SU-DHL-6 (cell line): Measurements from ENCODE around the gene MMP20.

Experiments used
- H2AFZ ChIP-seq: fragments of 200-600 bp; sonication (generic); 2 replicates; pipeline ENCODE4 v1.6.1; 2014; ENCODE audit warnings: low read depth, mild to moderate bottlenecking, moderate library complexity, mixed read lengths, antibody characterized with exemption, low read length; ENCODE audit not compliant: severe bottlenecking
- H3F3A ChIP-seq: fragments of 200-600 bp; shearing (Covaris generic); 2 replicates; pipeline ENCODE4 v1.6.0; 2016; ENCODE audit warnings: antibody characterized with exemption, mild to moderate bottlenecking; ENCODE audit not compliant: insufficient read depth
- H3K27ac ChIP-seq: fragments of 200-600 bp; sonication (generic); 2 replicates; pipeline ENCODE4 v1.5.1; 2016; ENCODE audit warnings: low read depth, mild to moderate bottlenecking, low read length, moderate library complexity, mixed read lengths
- H3K27me3 ChIP-seq: fragments of 200-600 bp; sonication (generic), shearing (Covaris generic); 2 replicates; pipeline ENCODE4 v1.6.0; 2014; ENCODE audit warnings: mild to moderate bottlenecking, low read length
- H3K36me3 ChIP-seq: fragments of 200-600 bp; sonication (generic); 2 replicates; pipeline ENCODE4 v1.6.1; 2014; ENCODE audit warnings: mild to moderate bottlenecking, low read length, mixed read lengths
- H3K4me2 ChIP-seq: fragments of 300-600, 200-600 bp; shearing (Covaris generic), sonication (generic); 2 replicates; pipeline ENCODE4 v1.6.0; 2014; ENCODE audit warnings: low read length, low read depth, mild to moderate bottlenecking; ENCODE audit not compliant: poor library complexity, severe bottlenecking
- H3K4me3 ChIP-seq: fragments of 200-600 bp; sonication (generic); 2 replicates; pipeline ENCODE4 v1.5.1; 2014; ENCODE audit warnings: antibody characterized with exemption, low read length, mild to moderate bottlenecking, mixed read lengths; ENCODE audit not compliant: insufficient read depth, poor library complexity, severe bottlenecking
- H3K79me2 ChIP-seq: fragments of 200-600 bp; sonication (generic); 2 replicates; pipeline ENCODE4 v1.6.1; 2014; ENCODE audit warnings: mild to moderate bottlenecking, low read length, moderate library complexity; ENCODE audit not compliant: insufficient read depth
- H3K9ac ChIP-seq: fragments of 200-600 bp; sonication (generic); 2 replicates; pipeline ENCODE4 v1.7.0; 2014; ENCODE audit warnings: mild to moderate bottlenecking, low read length
- H3K9me2 ChIP-seq: fragments of 200-600 bp; sonication (generic); replicated peaks from 2 replicates; pipeline ENCODE4 v1.6.1; 2014; ENCODE audit warnings: low read length; ENCODE audit not compliant: insufficient read depth
- H3K9me3 ChIP-seq: fragments of 200-600 bp; sonication (generic); 2 replicates; pipeline ENCODE4 v1.6.1; 2014; ENCODE audit warnings: low read length, mixed read lengths; ENCODE audit not compliant: insufficient read depth
- H4K20me1 ChIP-seq: fragments of 200-600 bp; sonication (generic); 2 replicates; pipeline ENCODE4 v1.6.1; 2014; ENCODE audit warnings: low read depth, mild to moderate bottlenecking, antibody characterized with exemption, low read length, moderate library complexity, mixed read lengths
- EZH2phosphoT487 ChIP-seq: fragments of 200-600 bp; sonication (generic), shearing (Covaris generic); conservative IDR thresholded peaks from 2 replicates; pipeline ENCODE4 v1.6.1; 2018; ENCODE audit warnings: mild to moderate bottlenecking, antibody characterized with exemption, low read length, moderate library complexity, mixed read lengths
- TF ChIP-seq, protein P1 (sequence below): fragments of 200-600 bp; sonication (generic); IDR thresholded peaks from one replicate; pipeline ENCODE4 v1.5.1; 2017; ENCODE audit warnings: antibody characterized with exemption, mild to moderate bottlenecking, low read length, moderate library complexity; ENCODE audit not compliant: insufficient read depth, poor library complexity, severe bottlenecking

Gene MMP20

DNA sequence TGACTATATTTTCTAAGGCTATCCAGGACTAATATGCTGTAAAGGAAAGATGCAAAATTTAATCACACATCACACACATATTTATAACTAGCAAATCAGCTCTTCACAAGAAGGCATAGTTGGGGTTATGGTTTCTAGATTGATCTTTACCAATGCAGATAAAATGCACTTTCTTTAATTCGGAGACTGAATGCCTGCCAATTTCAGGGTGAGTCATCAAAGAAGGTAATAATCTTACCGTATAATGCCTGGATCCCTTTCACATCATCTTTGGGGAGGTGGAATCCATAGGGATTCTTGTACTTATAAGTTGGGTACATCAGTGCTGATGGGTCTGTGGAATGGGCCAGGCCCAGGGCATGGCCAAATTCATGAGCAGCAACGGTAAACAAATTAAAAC, 16.4 kb downstream of the MMP20 start:
- H3F3A ChIP-seq, result no peaks in the 10 kb centered on the region
- no peaks in the 10 kb centered on the region for H3K9me3 ChIP-seq
- TF ChIP-seq, protein P1, sequence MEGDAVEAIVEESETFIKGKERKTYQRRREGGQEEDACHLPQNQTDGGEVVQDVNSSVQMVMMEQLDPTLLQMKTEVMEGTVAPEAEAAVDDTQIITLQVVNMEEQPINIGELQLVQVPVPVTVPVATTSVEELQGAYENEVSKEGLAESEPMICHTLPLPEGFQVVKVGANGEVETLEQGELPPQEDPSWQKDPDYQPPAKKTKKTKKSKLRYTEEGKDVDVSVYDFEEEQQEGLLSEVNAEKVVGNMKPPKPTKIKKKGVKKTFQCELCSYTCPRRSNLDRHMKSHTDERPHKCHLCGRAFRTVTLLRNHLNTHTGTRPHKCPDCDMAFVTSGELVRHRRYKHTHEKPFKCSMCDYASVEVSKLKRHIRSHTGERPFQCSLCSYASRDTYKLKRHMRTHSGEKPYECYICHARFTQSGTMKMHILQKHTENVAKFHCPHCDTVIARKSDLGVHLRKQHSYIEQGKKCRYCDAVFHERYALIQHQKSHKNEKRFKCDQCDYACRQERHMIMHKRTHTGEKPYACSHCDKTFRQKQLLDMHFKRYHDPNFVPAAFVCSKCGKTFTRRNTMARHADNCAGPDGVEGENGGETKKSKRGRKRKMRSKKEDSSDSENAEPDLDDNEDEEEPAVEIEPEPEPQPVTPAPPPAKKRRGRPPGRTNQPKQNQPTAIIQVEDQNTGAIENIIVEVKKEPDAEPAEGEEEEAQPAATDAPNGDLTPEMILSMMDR, result no peak
- no peak for TF ChIP-seq EZH2phosphoT487
- no peaks in the 10 kb centered on the region for H3K9me2 ChIP-seq
- no peak overlapping the region for H3K4me2 ChIP-seq
- H3K27me3 ChIP-seq, result no peaks in the 10 kb centered on the region
- H3K4me3 ChIP-seq, result no peak overlapping the region
- no peaks in the 10 kb centered on the region for H4K20me1 ChIP-seq
- no peak overlapping the region for H3K9ac ChIP-seq
- no peak overlapping the region for H3K27ac ChIP-seq
- no peaks in the 10 kb centered on the region for H3K79me2 ChIP-seq
- H2AFZ ChIP-seq, result no peak overlapping the region
- no peaks in the 10 kb centered on the region for H3K36me3 ChIP-seq

DNA sequence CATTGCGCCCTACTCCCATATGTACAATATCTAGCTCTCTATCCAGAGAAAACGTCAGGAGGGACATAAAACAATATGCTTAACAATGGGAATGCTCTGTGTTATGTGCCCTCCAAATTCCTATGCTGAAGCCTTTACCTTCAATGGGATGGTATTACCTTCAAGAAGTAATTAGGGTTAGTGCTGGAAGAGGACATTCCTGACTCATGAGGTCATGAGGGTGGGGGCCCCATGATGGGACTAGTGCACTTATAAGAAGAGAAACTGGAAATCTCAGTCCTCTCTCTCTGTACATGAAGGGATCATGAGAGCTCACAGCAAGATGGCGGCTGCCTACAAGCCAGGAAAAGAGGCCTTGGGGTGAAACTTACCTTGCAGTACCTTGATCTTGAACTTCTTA, 20.3 kb downstream of the MMP20 start:
- no peaks in the 10 kb centered on the region for H3K9me2 ChIP-seq
- no peaks in the 10 kb centered on the region for H3K27me3 ChIP-seq
- TF ChIP-seq EZH2phosphoT487, result no peak
- TF ChIP-seq, protein P1, result no peak
- H3K27ac ChIP-seq, result no peak overlapping the region
- no peaks in the 10 kb centered on the region for H4K20me1 ChIP-seq
- no peaks in the 10 kb centered on the region for H3F3A ChIP-seq
- H3K4me3 ChIP-seq, result no peak overlapping the region
- no peaks in the 10 kb centered on the region for H3K79me2 ChIP-seq
- no peak overlapping the region for H3K4me2 ChIP-seq
- no peak overlapping the region for H3K9ac ChIP-seq
- H2AFZ ChIP-seq, result no peak overlapping the region
- H3K9me3 ChIP-seq, result no peaks in the 10 kb centered on the region
- no peaks in the 10 kb centered on the region for H3K36me3 ChIP-seq

DNA sequence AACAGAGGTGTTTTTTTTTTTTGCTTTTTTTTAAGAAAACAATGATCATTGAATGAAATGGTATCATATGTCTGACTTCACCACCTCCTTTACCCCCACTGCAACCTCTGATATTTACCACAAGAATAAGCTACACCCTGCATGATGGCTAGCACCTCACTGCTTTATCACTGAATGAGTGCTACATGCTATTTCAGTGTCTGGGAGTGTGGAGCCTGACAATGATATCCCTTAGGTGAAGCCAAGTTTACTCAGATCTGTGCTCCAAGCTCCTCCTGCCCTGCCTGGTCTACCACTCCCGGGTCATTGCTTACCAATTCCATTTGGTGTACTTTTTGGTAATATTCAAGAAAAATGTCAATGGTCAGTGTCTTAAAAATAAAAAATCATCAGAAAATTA, 21.1 kb downstream of the MMP20 start:
- no peak overlapping the region for H3K4me2 ChIP-seq
- H3K9me3 ChIP-seq, result no peaks in the 10 kb centered on the region
- H3F3A ChIP-seq, result no peaks in the 10 kb centered on the region
- no peaks in the 10 kb centered on the region for H4K20me1 ChIP-seq
- no peak overlapping the region for H3K9ac ChIP-seq
- no peak overlapping the region for H2AFZ ChIP-seq
- no peak overlapping the region for H3K4me3 ChIP-seq
- H3K79me2 ChIP-seq, result no peaks in the 10 kb centered on the region
- no peaks in the 10 kb centered on the region for H3K27me3 ChIP-seq
- TF ChIP-seq EZH2phosphoT487, result no peak
- TF ChIP-seq, protein P1, result no peak
- H3K36me3 ChIP-seq, result no peaks in the 10 kb centered on the region
- H3K9me2 ChIP-seq, result no peaks in the 10 kb centered on the region
- no peak overlapping the region for H3K27ac ChIP-seq
